Non-pigmented ciliary epithelial cell (primary cell): Measurements from ENCODE around the gene AZU1.
"Not testable (repeated sequence)": the region's sequence is repeated elsewhere in the genome, so short reads cannot be mapped to it uniquely, and the experiment has no call there.

Source experiments
- DNase-seq: peaks from one replicate; pipeline ENCODE4 v3.0.0-alpha.2; 2010; ENCODE audit warnings: low read depth

The AZU1 gene

GRCh38 chr19:810883-811489, 16.7 kb upstream of the AZU1 start:
- DNase-seq = no peak

- no peak for DNase-seq
Measured at GRCh38 chr19:811506-812048, 16.1 kb upstream of the AZU1 start.

- DNase-seq = no peak
Measured at GRCh38 chr19:812049-812746, 15.4 kb upstream of the AZU1 start.

- no peak for DNase-seq
Measured at GRCh38 chr19:812747-813218, 14.9 kb upstream of the AZU1 start.

- no peak for DNase-seq
Measured at GRCh38 chr19:813219-814151, 14.2 kb upstream of the AZU1 start.

- no peak for DNase-seq
Measured at GRCh38 chr19:814152-815078, 13.2 kb upstream of the AZU1 start.

- no peak for DNase-seq
Measured at GRCh38 chr19:815079-815774, 12.4 kb upstream of the AZU1 start.

- DNase-seq = no peak
Measured at GRCh38 chr19:815775-816499, 11.7 kb upstream of the AZU1 start.

- no peak for DNase-seq
Measured at GRCh38 chr19:816500-816857, 11.2 kb upstream of the AZU1 start.

GRCh38 chr19:820212-820611, 7.4 kb upstream of the AZU1 start:
- not testable (repeated sequence) for DNase-seq

- DNase-seq = no peak
Measured at GRCh38 chr19:821231-821824, 6.3 kb upstream of the AZU1 start.

- no peak for DNase-seq
Measured at GRCh38 chr19:821825-822503, 5.7 kb upstream of the AZU1 start, which contains the start of gene PLPPR3. Gene PLPPR3 (minus strand): TSS chr19:821955. CDS start chr19:821559, 396 bp downstream.

GRCh38 chr19:823565-824121, 4.0 kb upstream of the AZU1 start:
- DNase-seq = no peak

- no peak for DNase-seq
Measured at GRCh38 chr19:824885-825284, 2.8 kb upstream of the AZU1 start.

GRCh38 chr19:825897-826644, 1.6 kb upstream of the AZU1 start:
- no peak for DNase-seq

GRCh38 chr19:827314-827709, 325 bp upstream of the AZU1 start:
- DNase-seq = no peak

GRCh38 chr19:829129-829758, 1.6 kb downstream of the AZU1 start:
- DNase-seq = no peak
